ENCODE data around the gene C5AR1. TPM values are rescaled to one million over a fixed set of nuclear protein-coding genes. Genes with fewer than 3 reads are reported as not detected.

C5AR1 gene
- total and polyA plus RNA-seq, 4 donors = 1.8 to 5.3 (median 3.2) TPM

DNA sequence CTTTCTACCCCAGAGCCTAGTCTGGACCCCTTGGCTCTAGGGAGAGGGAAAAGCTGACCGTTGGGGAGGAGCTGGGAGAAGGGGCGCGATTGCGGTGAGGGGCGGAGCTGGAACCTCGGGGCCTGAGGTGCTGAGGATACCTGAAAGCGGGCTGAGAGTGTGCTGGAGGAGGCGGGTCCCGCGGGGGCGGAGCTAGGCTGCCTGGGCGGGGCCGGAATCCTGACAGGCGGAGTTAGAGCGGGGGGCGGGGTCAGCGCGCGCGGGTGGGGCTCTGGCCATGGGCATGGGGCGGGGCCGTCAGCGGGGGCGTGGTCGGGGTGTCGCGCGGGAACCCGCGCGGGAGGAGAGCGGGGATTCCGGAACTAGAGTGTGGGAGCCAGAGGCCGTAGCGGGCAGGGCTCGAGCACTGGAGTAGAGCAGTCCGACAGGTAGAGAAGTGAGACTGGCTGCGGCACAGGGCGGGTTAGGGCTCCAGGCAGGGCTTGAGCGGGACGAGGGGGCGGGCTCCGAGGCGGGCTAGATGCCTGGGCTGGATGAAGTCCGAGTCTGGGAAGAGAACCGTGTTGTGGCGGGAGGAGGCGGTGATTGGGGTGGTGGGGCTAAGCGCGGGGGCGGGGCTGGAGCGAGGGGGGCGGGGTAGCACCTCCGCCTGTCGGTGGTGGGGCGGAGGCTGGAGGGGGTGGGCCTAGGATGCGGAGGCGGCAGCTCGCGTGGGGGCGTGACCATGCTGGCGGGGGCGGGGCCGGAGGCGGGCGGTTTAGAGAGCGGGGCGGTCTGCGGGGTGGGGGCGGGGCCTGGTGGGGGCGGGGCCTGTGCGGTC lies 35.4 kb upstream of the C5AR1 start, which contains the start of gene INAFM1:
Gene INAFM1 (plus strand): TSS at position 815 of the 820 bp plus-strand sequence. CDS start 35 bp downstream, outside the sequence.
- Histone ChIP-seq H3K4me3 (ENCODE audit: low read depth in 1 of 3, low read length in 3 of 3) (peak within 1 kb of the TSS; percentile 58 to 77 (median 69)), H3K27me3 (ENCODE audit: control insufficient read depth in 4 of 4, insufficient read depth in 4 of 4, low read length in 3 of 4) (no peaks in the 10 kb centered on the region), H3K27ac (ENCODE audit: low read depth in 1 of 2, low read length in 2 of 2) (peak within 1 kb of the TSS; percentile 87 to 99), H3K9ac (ENCODE audit: low read depth in 1 of 2, low read length in 2 of 2) (peak within 1 kb of the TSS; percentile 76 to 95), H3K4me1 (ENCODE audit: control insufficient read depth in 4 of 4, insufficient read depth in 4 of 4, low read length in 3 of 4) (peaks cover 0 to 22% (median 13%) of the 10 kb centered on the region in 4 donors), H3K36me3 (ENCODE audit: control insufficient read depth in 4 of 4, insufficient read depth in 3 of 4, low read depth in 1 of 4, low read length in 3 of 4) (peaks cover 11 to 18% (median 11%) of the 10 kb centered on the region in 4 donors), H3K9me3 (ENCODE audit: control insufficient read depth in 4 of 4, low read length in 3 of 4) (no peaks in the 10 kb centered on the region)
- peak; percentile 7 for TF ChIP-seq NR2F2 (IDR thresholded peaks at IDR 0.05)
- TF ChIP-seq, protein P1, sequence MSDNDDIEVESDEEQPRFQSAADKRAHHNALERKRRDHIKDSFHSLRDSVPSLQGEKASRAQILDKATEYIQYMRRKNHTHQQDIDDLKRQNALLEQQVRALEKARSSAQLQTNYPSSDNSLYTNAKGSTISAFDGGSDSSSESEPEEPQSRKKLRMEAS (IDR thresholded peaks at IDR 0.05) = peak; percentile 35
- no peak for TF ChIP-seq TAF1 (conservative IDR thresholded peaks at IDR 0.05)
- TF ChIP-seq, protein P2, sequence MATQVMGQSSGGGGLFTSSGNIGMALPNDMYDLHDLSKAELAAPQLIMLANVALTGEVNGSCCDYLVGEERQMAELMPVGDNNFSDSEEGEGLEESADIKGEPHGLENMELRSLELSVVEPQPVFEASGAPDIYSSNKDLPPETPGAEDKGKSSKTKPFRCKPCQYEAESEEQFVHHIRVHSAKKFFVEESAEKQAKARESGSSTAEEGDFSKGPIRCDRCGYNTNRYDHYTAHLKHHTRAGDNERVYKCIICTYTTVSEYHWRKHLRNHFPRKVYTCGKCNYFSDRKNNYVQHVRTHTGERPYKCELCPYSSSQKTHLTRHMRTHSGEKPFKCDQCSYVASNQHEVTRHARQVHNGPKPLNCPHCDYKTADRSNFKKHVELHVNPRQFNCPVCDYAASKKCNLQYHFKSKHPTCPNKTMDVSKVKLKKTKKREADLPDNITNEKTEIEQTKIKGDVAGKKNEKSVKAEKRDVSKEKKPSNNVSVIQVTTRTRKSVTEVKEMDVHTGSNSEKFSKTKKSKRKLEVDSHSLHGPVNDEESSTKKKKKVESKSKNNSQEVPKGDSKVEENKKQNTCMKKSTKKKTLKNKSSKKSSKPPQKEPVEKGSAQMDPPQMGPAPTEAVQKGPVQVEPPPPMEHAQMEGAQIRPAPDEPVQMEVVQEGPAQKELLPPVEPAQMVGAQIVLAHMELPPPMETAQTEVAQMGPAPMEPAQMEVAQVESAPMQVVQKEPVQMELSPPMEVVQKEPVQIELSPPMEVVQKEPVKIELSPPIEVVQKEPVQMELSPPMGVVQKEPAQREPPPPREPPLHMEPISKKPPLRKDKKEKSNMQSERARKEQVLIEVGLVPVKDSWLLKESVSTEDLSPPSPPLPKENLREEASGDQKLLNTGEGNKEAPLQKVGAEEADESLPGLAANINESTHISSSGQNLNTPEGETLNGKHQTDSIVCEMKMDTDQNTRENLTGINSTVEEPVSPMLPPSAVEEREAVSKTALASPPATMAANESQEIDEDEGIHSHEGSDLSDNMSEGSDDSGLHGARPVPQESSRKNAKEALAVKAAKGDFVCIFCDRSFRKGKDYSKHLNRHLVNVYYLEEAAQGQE (IDR thresholded peaks at IDR 0.05) = peak; percentile 46
- TF ChIP-seq SP1 (IDR thresholded peaks at IDR 0.05) = peak; percentile 50
- peak; percentile 33 for TF ChIP-seq YY1 (IDR thresholded peaks at IDR 0.05)
- TF ChIP-seq, protein P3, sequence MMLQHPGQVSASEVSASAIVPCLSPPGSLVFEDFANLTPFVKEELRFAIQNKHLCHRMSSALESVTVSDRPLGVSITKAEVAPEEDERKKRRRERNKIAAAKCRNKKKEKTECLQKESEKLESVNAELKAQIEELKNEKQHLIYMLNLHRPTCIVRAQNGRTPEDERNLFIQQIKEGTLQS (IDR thresholded peaks at IDR 0.05) = no peak
- TF ChIP-seq, protein P4, sequence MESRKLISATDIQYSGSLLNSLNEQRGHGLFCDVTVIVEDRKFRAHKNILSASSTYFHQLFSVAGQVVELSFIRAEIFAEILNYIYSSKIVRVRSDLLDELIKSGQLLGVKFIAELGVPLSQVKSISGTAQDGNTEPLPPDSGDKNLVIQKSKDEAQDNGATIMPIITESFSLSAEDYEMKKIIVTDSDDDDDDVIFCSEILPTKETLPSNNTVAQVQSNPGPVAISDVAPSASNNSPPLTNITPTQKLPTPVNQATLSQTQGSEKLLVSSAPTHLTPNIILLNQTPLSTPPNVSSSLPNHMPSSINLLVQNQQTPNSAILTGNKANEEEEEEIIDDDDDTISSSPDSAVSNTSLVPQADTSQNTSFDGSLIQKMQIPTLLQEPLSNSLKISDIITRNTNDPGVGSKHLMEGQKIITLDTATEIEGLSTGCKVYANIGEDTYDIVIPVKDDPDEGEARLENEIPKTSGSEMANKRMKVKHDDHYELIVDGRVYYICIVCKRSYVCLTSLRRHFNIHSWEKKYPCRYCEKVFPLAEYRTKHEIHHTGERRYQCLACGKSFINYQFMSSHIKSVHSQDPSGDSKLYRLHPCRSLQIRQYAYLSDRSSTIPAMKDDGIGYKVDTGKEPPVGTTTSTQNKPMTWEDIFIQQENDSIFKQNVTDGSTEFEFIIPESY (IDR thresholded peaks at IDR 0.05) = peak; percentile 73
- peak; percentile 100 for DNase-seq (ENCODE audit: low spot score)
- WGBS = 1% methylated on average over 72 of the region's 72 CpGs

DNA sequence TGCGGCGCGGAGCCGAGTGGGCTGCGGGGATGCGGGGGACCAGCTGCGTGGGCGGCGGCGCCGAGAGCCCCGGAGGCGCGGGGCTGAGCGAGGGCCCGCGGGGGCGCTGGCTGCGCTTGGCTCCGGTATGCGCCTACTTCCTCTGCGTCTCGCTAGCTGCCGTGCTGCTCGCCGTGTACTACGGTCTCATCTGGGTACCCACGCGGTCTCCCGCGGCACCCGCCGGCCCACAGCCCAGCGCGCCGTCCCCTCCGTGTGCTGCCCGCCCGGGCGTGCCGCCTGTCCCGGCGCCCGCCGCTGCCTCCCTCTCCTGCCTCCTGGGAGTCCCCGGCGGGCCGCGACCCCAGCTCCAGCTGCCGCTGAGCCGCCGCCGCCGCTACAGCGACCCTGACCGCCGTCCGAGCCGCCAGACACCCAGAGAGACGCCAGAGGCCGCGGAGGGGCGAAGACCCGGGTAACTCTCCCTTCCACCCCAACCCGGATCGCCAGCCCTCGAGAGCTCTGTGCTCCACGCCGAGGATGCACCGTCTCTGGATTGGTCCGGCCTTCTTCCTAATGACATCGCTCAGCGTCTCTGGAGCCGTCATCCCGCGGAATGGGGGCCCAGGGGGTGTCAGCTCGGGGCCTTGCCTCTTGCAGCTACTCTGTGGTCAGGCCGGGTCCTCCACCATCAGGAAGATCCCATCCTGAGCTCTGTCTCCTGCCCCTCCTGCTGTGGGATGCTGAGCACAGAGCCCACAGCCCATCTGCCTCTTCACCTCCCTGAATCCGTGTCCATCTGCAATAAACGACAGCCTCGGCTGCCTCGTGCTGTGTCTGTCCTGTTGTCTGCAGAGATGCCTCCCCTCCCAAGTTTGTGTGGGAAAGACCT lies 34.5 kb upstream of the C5AR1 start:
- H3K9ac ChIP-seq (ENCODE audit: low read depth in 1 of 2, low read length in 2 of 2) = no peak overlapping the region
- peaks cover 11 to 14% (median 11%) of the 10 kb centered on the region in 4 donors for H3K36me3 ChIP-seq (ENCODE audit: control insufficient read depth in 4 of 4, insufficient read depth in 3 of 4, low read depth in 1 of 4, low read length in 3 of 4)
- H3K27me3 ChIP-seq (ENCODE audit: control insufficient read depth in 4 of 4, insufficient read depth in 4 of 4, low read length in 3 of 4) = no peaks in the 10 kb centered on the region
- H3K4me1 ChIP-seq (ENCODE audit: control insufficient read depth in 4 of 4, insufficient read depth in 4 of 4, low read length in 3 of 4) = peaks cover 0 to 22% (median 13%) of the 10 kb centered on the region in 4 donors
- 24% methylated on average over 82 of the region's 82 CpGs for WGBS
- H3K27ac ChIP-seq (ENCODE audit: low read depth in 1 of 2, low read length in 2 of 2) = peak overlapping the region; percentile 61 to 71
- no peak for DNase-seq (ENCODE audit: low spot score)
- peak overlapping the region in 2 of 3 donors; percentile 49 to 56 for H3K4me3 ChIP-seq (ENCODE audit: low read depth in 1 of 3, low read length in 3 of 3)
- H3K9me3 ChIP-seq (ENCODE audit: control insufficient read depth in 4 of 4, low read length in 3 of 4) = no peaks in the 10 kb centered on the region
- TF ChIP-seq YY1 (IDR thresholded peaks at IDR 0.05) = no peak
- TF ChIP-seq, protein P5, sequence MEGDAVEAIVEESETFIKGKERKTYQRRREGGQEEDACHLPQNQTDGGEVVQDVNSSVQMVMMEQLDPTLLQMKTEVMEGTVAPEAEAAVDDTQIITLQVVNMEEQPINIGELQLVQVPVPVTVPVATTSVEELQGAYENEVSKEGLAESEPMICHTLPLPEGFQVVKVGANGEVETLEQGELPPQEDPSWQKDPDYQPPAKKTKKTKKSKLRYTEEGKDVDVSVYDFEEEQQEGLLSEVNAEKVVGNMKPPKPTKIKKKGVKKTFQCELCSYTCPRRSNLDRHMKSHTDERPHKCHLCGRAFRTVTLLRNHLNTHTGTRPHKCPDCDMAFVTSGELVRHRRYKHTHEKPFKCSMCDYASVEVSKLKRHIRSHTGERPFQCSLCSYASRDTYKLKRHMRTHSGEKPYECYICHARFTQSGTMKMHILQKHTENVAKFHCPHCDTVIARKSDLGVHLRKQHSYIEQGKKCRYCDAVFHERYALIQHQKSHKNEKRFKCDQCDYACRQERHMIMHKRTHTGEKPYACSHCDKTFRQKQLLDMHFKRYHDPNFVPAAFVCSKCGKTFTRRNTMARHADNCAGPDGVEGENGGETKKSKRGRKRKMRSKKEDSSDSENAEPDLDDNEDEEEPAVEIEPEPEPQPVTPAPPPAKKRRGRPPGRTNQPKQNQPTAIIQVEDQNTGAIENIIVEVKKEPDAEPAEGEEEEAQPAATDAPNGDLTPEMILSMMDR (IDR thresholded peaks at IDR 0.05; ENCODE audit: low read depth, low read length, missing input control) = no peak
- TF ChIP-seq TAF1 (conservative IDR thresholded peaks at IDR 0.05) = no peak
- no peak for TF ChIP-seq NR2F2 (IDR thresholded peaks at IDR 0.05)
- TF ChIP-seq, protein P3 (IDR thresholded peaks at IDR 0.05) = no peak
- no peak for TF ChIP-seq FOXA2 (IDR thresholded peaks at IDR 0.05)
- no peak for TF ChIP-seq JUND (IDR thresholded peaks at IDR 0.05)
- TF ChIP-seq, protein P1 (IDR thresholded peaks at IDR 0.05) = no peak
- no peak for TF ChIP-seq EGR1 (IDR thresholded peaks at IDR 0.05; ENCODE audit: low read depth in 2 of 2)
- TF ChIP-seq, protein P4 (IDR thresholded peaks at IDR 0.05) = no peak

Data from liver (tissue), 9 donors.